Measurements from ENCODE around the gene ADAM8. TPM values are rescaled to one million over a fixed set of nuclear protein-coding genes. Genes with fewer than 3 reads are reported as not detected.

Gene ADAM8
- total and polyA plus RNA-seq, 2 donors (not counting 1 experiment from before 2014, with no cell fraction given), result 116 to 196 TPM

DNA sequence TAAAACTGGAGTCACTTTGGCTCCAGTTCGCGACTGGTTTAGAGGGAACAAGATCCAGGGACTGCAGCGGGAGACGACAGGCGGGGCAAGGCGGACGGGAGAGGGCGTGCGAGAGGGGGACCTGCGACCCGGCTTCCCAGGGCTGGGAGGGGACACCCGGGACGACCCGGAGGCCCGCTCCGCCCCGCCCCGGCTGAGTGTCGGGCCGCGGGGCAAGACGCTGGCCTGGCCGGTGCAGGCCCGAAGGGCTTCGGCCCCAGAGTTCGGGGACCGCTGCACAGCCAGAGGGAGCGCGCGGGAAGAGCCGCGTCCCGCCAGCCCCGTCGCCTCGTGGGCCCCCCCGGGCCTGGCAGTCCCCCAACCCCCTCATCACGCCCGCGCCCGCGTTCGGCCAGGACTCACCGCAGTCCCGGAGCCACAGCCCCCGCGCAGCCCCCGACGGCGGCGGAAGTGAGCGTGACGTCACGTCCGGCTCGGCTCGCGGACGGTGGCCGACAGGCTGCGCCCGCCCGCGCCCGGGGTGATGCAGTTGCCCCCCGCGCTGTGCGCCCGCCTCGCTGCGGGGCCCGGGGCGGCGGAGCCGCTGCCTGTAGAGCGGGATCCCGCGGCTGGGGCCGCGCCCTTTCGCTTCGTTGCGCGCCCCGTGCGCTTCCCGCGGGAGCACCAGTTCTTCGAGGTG lies 31.9 kb upstream of the ADAM8 start, which contains the start of the genes TUBGCP2 and ZNF511:
Gene TUBGCP2 (minus strand): TSS at position 452 of the 679 bp plus-strand sequence. CDS start 5,931 bp downstream, outside the sequence.
Gene ZNF511 (plus strand): TSS at position 494 of the 679 bp plus-strand sequence. CDS start 30 bp downstream, at position 524.
- no peak for TF ChIP-seq EZH2 (IDR thresholded peaks at IDR 0.05; ENCODE audit: borderline replicate concordance, insufficient read depth, low read depth, low read length, poor library complexity, severe bottlenecking)
- TF ChIP-seq, protein P1, sequence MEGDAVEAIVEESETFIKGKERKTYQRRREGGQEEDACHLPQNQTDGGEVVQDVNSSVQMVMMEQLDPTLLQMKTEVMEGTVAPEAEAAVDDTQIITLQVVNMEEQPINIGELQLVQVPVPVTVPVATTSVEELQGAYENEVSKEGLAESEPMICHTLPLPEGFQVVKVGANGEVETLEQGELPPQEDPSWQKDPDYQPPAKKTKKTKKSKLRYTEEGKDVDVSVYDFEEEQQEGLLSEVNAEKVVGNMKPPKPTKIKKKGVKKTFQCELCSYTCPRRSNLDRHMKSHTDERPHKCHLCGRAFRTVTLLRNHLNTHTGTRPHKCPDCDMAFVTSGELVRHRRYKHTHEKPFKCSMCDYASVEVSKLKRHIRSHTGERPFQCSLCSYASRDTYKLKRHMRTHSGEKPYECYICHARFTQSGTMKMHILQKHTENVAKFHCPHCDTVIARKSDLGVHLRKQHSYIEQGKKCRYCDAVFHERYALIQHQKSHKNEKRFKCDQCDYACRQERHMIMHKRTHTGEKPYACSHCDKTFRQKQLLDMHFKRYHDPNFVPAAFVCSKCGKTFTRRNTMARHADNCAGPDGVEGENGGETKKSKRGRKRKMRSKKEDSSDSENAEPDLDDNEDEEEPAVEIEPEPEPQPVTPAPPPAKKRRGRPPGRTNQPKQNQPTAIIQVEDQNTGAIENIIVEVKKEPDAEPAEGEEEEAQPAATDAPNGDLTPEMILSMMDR (IDR thresholded peaks at IDR 0.05), result no peak
- H3K4me2 ChIP-seq (replicated peaks; ENCODE audit: low read depth, low read length, poor library complexity, severe bottlenecking), result peak within 1 kb of the TSS; percentile 86
- 0% methylated on average over 89 of the region's 89 CpGs for WGBS (ENCODE audit: insufficient coverage)
- H3K36me3 ChIP-seq (replicated peaks in 1 of 2; ENCODE audit: control extremely low read depth in 1 of 2, control insufficient read depth in 1 of 2, extremely low read depth in 1 of 2, insufficient read depth in 2 of 2, low read length in 1 of 2), result peaks cover 0 to 34% of the 10 kb centered on the region in 2 experiments
- peak within 1 kb of the TSS; percentile 96 to 97 for H3K27ac ChIP-seq (ENCODE audit: low read length in 2 of 2)
- H4K20me1 ChIP-seq (ENCODE audit: control insufficient read depth, insufficient read depth, low read length, poor library complexity, severe bottlenecking), result peaks cover 38% of the 10 kb centered on the region
- Mint-ChIP-seq H3K27me3 (no peaks in the 10 kb centered on the region), H3K9me3 (ENCODE audit: insufficient read depth) (no peaks in the 10 kb centered on the region), H3K4me1 (peaks cover 36% of the 10 kb centered on the region), H3K27ac (peak within 1 kb of the TSS; percentile 99), H3K4me3 (peak within 1 kb of the TSS; percentile 98)
- DNase-seq, result peak; percentile 96
- H3K4me3 ChIP-seq (ENCODE audit: control extremely low read depth in 1 of 5, extremely low read depth in 1 of 5, insufficient read depth in 1 of 5, low read depth in 2 of 5, low read length in 4 of 5), result peak within 1 kb of the TSS; percentile 73 to 94 (median 91)
- CTCF ChIA-PET, result interaction anchor here (1.0 to 3.4 kb wide), 12 partner anchors 21 to 393 kb away, joined by 3 to 21 read pairs (median 4); no protein-coding TSS in a partner anchor
- intact Hi-C loops (cut with micrococcal nuclease), result loop anchor here (1.0 to 5.0 kb wide), 7 partner anchors 33 to 771 kb away; partner anchors contain the start of genes ECHS1, FUOM, INPP5A and MTG1
- peaks cover 51% of the 10 kb centered on the region for H3K79me2 ChIP-seq (ENCODE audit: control insufficient read depth, insufficient read depth, low read length)
- H3K9me3 ChIP-seq (ENCODE audit: control extremely low read depth in 1 of 3, control insufficient read depth in 2 of 3, insufficient read depth in 1 of 3, low read length in 2 of 3), result peaks cover 0 to 3% (median 0%) of the 10 kb centered on the region in 3 donors
- H3K9ac ChIP-seq (ENCODE audit: low read length), result peak within 1 kb of the TSS; percentile 86
- H2AFZ ChIP-seq (ENCODE audit: insufficient read depth, low read depth, low read length, poor library complexity, severe bottlenecking), result peak within 1 kb of the TSS; percentile 83
- POLR2A ChIA-PET, result interaction anchor here (2.5 kb wide), 1 partner anchor 33 kb away, joined by 12 read pairs; the partner anchor contains the start of gene ADAM8
- H3K4me1 ChIP-seq (ENCODE audit: control insufficient read depth in 2 of 2, insufficient read depth in 2 of 2, low read length in 2 of 2), result peaks cover 21 to 36% of the 10 kb centered on the region in 2 donors
- peak; percentile 64 for ATAC-seq (ENCODE audit: low read depth)
- no peaks in the 10 kb centered on the region for H3K27me3 ChIP-seq (replicated peaks in 1 of 4; ENCODE audit: control extremely low read depth in 1 of 4, control insufficient read depth in 3 of 4, insufficient read depth in 4 of 4, low read length in 3 of 4)
